GM18508 (cell line): Measurements from ENCODE around the gene ARHGAP4.

Source experiments
- ATAC-seq: cut with Tn5 transposase; IDR thresholded peaks from one replicate; pipeline ENCODE4 v1.9.1; 2021; ENCODE audit warnings: moderate number of reproducible peaks; ENCODE audit not compliant: insufficient read depth, unreplicated experiment

ARHGAP4 gene

DNA sequence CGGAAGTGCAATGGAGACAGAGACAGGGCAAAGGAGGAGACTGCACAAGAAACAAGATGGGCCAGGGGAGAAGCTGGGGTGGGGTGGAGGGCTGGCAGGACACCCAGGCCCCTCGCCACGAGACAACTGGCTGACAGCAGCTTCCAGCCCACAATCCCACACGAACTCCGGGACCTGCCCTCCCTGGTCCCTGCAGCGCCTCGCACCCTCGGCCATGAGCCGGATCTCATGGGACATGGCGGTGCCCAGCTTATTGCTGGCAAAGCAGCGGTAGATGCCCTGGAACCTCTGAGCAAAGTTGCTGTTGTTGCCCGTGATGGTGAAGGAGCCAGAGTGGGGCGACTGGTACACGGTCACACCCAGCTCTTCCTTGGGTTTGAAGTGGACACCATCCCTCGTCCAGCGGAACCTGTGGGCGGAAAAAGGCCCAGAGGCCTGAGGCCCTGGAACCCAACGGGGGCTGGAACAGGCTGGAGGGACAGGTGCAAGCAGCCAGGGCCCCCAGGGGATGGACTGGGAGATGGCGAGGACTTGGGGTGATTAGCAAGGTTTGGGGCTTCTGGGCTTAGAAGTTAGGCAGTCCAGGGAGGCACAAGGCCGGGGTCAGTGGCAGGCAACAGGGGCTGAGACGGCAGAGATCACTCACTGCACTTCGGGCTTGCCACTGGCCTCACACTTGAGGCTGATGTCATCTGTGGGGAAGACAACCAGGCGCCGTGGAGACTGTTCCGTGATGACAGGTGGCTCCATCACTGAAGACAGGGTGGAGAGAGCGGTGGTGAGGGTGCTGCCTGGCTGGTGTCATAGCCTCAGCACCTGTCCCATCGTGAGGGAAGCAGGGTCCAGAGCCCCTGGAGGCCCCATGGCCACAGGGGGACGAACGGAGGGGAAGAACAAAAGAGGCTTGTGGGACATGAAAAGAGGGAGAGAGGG, 53.9 kb downstream of the ARHGAP4 start:
- no peak for ATAC-seq

DNA sequence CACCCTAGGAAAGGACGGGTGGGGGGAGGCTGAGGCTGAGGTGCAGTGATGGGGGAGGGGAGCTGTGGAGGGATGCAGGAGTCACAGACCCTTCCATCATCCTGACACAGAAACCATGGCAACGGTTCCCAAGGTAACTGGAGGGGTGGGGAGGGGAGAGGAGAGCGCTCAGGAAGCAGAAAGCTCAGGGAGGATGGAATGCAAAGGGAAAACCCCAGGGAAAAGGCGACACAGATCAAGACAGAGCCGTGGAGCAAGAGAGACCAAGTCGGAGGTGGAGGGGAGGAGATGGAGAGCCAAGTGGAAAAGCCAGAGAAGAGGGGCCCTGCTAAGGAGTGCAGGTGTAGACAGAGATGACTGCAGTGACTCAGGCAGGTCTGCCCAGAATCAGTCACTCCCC, 54.6 kb downstream of the ARHGAP4 start:
- ATAC-seq: no peak

- no peak for ATAC-seq
Measured at GRCh38 chrX:153870791-153871360, 55.2 kb downstream of the ARHGAP4 start.

DNA sequence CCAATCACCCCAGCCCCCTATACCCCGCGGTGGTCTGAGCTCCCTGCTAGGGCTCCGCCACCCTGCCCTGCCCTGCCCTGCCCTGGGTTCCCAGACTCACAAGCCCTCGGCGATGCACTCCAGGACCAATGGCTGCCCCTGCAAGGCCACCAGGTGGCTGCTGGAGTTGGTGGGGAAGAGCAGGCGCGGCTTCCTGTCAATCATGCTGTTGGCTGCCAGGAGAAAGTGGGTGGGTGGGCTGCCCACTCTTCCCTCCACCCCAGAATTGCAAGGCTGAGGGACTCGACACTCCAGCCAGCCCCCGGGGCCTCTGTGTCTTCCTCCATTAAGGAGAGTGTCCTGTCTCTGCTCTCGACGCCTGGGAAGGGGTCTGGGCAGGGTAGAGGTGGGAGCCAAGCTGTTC, 55.8 kb downstream of the ARHGAP4 start:
- ATAC-seq: no peak

- no peak for ATAC-seq
Measured at GRCh38 chrX:153869473-153870287, 56.4 kb downstream of the ARHGAP4 start.

DNA sequence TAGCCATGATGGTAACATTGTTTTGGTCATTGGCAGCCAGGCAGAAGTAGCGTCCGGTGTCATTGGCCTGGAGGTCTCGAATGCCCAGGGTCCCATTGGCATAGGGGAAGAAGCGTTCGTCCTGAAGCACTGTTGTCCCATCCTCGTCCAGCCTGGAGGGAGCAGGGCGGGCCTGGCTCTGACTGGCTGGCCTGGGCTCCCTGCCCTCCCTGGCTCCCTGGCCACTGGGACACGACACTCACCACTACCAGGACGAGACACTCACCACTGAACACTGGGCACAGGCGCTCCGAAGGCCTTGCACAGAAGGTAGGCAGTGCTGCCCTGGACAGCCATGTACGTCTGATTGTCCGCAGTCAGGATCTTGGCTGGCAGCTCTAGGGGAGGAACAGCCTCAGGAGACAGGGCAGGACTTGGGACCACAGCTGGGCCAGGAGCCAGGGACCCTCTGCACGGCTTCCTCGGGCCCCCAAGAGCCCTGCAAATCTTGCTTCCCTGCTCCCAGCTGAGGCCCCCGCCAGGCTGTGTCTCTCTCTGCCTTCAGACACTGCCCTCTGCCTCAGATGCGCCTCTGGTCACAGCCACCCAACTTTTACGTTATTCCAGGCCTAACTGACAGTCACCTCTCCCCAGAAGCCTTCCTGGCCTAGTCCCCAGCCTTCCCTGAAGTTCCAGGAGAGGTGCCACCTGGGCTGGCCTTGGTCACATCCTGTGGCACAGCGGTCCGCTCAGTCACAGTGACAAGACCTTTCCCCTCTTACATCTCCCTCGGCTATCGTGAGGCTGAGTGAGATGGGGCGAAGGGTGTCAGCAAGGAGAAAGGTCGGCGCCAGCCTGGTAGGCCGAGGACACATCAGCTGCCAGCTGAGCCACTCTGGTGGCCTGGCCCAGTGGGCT, 57.2 kb downstream of the ARHGAP4 start:
- ATAC-seq: no peak

DNA sequence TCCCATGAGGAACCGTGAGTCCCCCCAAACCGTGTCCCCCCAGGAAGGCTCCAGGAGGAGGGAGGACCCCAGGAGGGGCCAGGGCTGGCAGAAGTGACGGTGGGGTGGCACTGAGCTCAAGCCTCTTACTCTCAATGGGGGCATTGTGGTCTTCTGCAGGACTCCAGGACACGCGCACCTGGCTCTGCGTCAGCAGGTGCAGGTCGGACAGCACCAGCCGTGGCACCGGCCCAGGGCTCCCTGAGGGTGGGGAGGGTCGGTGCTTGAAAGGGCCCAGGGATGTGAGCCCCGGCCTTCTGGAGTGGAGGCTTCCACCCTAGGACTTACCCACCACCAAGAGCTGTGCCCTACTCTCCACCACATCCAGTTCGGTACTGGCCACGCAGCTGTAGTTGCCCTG, 58.4 kb downstream of the ARHGAP4 start:
- no peak for ATAC-seq

- ATAC-seq: no peak
Measured at GRCh38 chrX:153867139-153867538, 58.9 kb downstream of the ARHGAP4 start.

GRCh38 chrX:153866302-153867019, 59.6 kb downstream of the ARHGAP4 start:
- ATAC-seq: no peak

- ATAC-seq: no peak
Measured at GRCh38 chrX:153865685-153866084, 60.4 kb downstream of the ARHGAP4 start.

- no peak for ATAC-seq
Measured at GRCh38 chrX:153865321-153865580, 60.8 kb downstream of the ARHGAP4 start.

DNA sequence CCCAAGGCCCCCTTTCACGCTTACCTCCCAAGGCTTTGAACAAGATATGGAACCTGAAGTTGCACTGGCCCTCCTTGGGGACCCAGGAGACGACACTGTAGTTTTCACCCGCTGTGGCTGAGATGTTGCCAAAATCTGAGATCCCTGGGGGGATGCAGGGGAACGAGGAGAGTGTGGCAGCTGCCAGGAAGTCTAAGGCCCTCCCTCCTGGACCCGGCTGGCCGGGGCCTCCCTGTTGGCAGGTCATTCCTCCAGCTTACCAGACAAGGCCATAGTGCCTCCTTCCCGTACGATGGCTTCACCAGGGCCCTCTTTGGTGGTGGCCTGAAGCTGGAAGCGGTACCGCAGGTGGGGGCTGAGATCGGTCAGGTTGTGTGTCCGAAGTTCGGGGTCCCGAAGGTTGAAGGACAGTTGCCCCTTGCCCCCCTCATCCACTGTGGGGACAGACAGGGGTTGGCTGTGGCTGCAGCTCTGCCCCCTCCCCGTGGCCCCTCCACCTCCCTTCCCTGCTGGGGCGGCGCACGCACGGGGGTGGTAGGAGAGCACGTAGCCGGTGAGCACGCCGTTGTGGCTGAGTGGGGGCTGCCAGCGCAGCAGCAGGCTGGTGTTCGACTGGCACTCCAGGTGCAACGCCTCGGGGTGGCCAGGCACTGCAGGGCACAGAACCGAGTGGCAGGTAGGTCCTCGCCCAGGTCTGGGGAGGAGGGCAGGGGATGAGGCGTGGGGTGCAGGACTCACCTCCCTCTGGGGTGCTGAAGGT, 61.3 kb downstream of the ARHGAP4 start:
- no peak for ATAC-seq

GRCh38 chrX:153864101-153864500, 62.0 kb downstream of the ARHGAP4 start:
- no peak for ATAC-seq

- no peak for ATAC-seq
Measured at GRCh38 chrX:153863251-153863991, 62.6 kb downstream of the ARHGAP4 start.

GRCh38 chrX:153862369-153863250, 63.5 kb downstream of the ARHGAP4 start:
- no peak for ATAC-seq

DNA sequence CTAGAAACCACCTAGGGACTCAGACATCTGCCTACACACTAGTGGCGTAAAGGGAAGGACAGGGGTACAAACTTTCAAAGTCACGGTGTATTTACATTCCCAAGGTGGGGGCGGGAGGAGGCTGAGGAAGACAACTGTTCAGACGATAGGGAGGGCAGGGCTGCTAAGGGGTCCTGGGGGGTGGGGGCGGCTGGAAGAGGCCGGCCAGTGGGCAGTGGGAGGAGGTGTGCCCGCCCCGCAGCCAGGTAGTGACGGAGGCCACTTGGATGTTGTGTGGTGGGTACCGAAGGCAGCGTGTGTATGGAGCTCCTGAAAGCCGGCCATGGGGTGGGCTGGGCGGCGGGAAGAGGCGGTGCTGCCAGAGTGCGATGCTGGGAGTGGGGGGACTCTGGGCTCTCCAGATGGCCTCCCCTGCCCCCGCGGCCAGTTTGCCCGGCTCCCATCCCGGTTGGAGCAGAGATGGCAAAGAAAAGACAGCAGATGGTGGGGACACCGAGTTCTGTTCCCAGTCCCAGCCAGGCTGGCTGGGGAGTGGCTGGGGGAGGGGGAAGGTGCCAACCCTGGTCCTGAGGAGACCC, 64.2 kb downstream of the ARHGAP4 start:
- ATAC-seq: no peak

GRCh38 chrX:153861151-153861550, 64.9 kb downstream of the ARHGAP4 start:
- ATAC-seq: no peak
